Neural progenitor cell (in vitro differentiated cells): ENCODE results near the gene KIRREL3.

Experiments used
- CTCF ChIP-seq: fragments of 200-600 bp; sonication (generic); IDR thresholded peaks from 2 replicates; pipeline ENCODE4 v1.5.1; 2017; ENCODE audit warnings: antibody characterized with exemption, mild to moderate bottlenecking
- EZH2 ChIP-seq: fragments of 200-600 bp; sonication (generic); IDR thresholded peaks from 2 replicates; pipeline ENCODE4 v1.6.1; 2017; ENCODE audit warnings: antibody characterized with exemption, mild to moderate bottlenecking, moderate library complexity
- EZH2phosphoT487 ChIP-seq: fragments of 200-600 bp; sonication (generic); IDR thresholded peaks from 2 replicates; pipeline ENCODE4 v1.6.1; 2017; ENCODE audit warnings: antibody characterized with exemption

- TF ChIP-seq CTCF (no peak), EZH2phosphoT487 (no peak), EZH2 (no peak)
Measured at GRCh38 chr11:126698576-126698975, 302.0 kb downstream of the KIRREL3 start.
